HEK293T (cell line): ENCODE data around the gene RIT2.

Experiments used
- ARNT ChIP-seq: fragments of 450-650 bp; IDR thresholded peaks from 2 replicates; pipeline ENCODE4 v1.6.1; 2017; ENCODE audit warnings: mild to moderate bottlenecking
- BHLHE40 ChIP-seq: fragments of 450-650 bp; IDR thresholded peaks from 2 replicates; pipeline ENCODE4 v1.6.1; 2016; ENCODE audit warnings: mild to moderate bottlenecking, moderate library complexity, borderline replicate concordance
- CTBP1 ChIP-seq: fragments of 450-650 bp; IDR thresholded peaks from 2 replicates; pipeline ENCODE4 v1.6.1; 2016; ENCODE audit warnings: borderline replicate concordance
- ELF4 ChIP-seq: fragments of 450-650 bp; IDR thresholded peaks from 2 replicates; pipeline ENCODE4 v1.6.1; 2017; ENCODE audit warnings: antibody characterized with exemption
- FOXA1 ChIP-seq: fragments of 450-650 bp; IDR thresholded peaks from 2 replicates; pipeline ENCODE4 v1.6.1; 2016; ENCODE audit warnings: mild to moderate bottlenecking
- FOXM1 ChIP-seq: fragments of 450-650 bp; IDR thresholded peaks from 2 replicates; pipeline ENCODE4 v1.6.1; 2017; ENCODE audit warnings: mild to moderate bottlenecking, borderline replicate concordance
- HDGF ChIP-seq: fragments of 450-650 bp; IDR thresholded peaks from 2 replicates; pipeline ENCODE4 v1.6.1; 2017; ENCODE audit warnings: antibody characterized with exemption, borderline replicate concordance
- L3MBTL2 ChIP-seq: fragments of 450-650 bp; conservative IDR thresholded peaks from 2 replicates; pipeline ENCODE4 v1.6.1; 2016; ENCODE audit warnings: mild to moderate bottlenecking
- NFRKB ChIP-seq: fragments of 450-650 bp; IDR thresholded peaks from 2 replicates; pipeline ENCODE4 v1.6.1; 2016; ENCODE audit warnings: mild to moderate bottlenecking, moderate library complexity
- SP1 ChIP-seq: fragments of 450-650 bp; IDR thresholded peaks from 2 replicates; pipeline ENCODE4 v1.6.1; 2017
- SUZ12 ChIP-seq: fragments of 450-650 bp; IDR thresholded peaks from 2 replicates; pipeline ENCODE4 v1.6.1; 2016; ENCODE audit warnings: mild to moderate bottlenecking
- TARDBP ChIP-seq: fragments of 450-650 bp; IDR thresholded peaks from 2 replicates; pipeline ENCODE4 v1.6.1; 2016
- ZNF384 ChIP-seq: fragments of 450-650 bp; IDR thresholded peaks from 2 replicates; pipeline ENCODE4 v1.6.1; 2016

GRCh38 chr18:43141208-43141607, 25.7 kb upstream of the RIT2 start:
- TF ChIP-seq BHLHE40 (no peak), FOXA1 (no peak), CTBP1 (no peak), SUZ12 (no peak), SP1 (no peak), HDGF (no peak), ARNT (no peak), ELF4 (no peak), L3MBTL2 (no peak), FOXM1 (no peak), ZNF384 (no peak), NFRKB (no peak), TARDBP (no peak)
